Central memory CD4-positive, alpha-beta T cell (primary cell): ENCODE data around the gene SPDYE4.
A peak's percentile ranks its signal among the peaks of the same experiment; 100 is the strongest.

Experiments
- DNase-seq: peaks from one replicate; pipeline ENCODE4 v3.0.0; 2022

Gene SPDYE4

GRCh38 chr17:8740486-8740885 lies 17.9 kb downstream of the SPDYE4 start:
- DNase-seq, result peak; percentile 46

GRCh38 chr17:8739097-8739496 lies 19.2 kb downstream of the SPDYE4 start:
- no peak for DNase-seq

- DNase-seq, result no peak
These were observed 21.6 kb downstream of the SPDYE4 start for GRCh38 chr17:8736796-8737195.

- no peak for DNase-seq
These were observed 22.0 kb downstream of the SPDYE4 start for GRCh38 chr17:8736362-8736761.

GRCh38 chr17:8735336-8735939 lies 22.9 kb downstream of the SPDYE4 start:
- DNase-seq, result no peak

- no peak for DNase-seq
These were observed 23.5 kb downstream of the SPDYE4 start for GRCh38 chr17:8734876-8735275.

- no peak for DNase-seq
These were observed 25.8 kb downstream of the SPDYE4 start for GRCh38 chr17:8732406-8733085.

GRCh38 chr17:8729860-8730259 lies 28.5 kb downstream of the SPDYE4 start:
- DNase-seq, result no peak

- no peak for DNase-seq
These were observed 28.9 kb downstream of the SPDYE4 start for GRCh38 chr17:8729421-8729820.

GRCh38 chr17:8728971-8729370 lies 29.4 kb downstream of the SPDYE4 start:
- no peak for DNase-seq

- no peak for DNase-seq
These were observed 30.0 kb downstream of the SPDYE4 start for GRCh38 chr17:8728251-8728938.

- no peak for DNase-seq
These were observed 31.3 kb downstream of the SPDYE4 start for GRCh38 chr17:8726941-8727555.

GRCh38 chr17:8725881-8726876 lies 32.2 kb downstream of the SPDYE4 start:
- no peak for DNase-seq

GRCh38 chr17:8724451-8724850 lies 33.9 kb downstream of the SPDYE4 start:
- no peak for DNase-seq

- DNase-seq, result no peak
These were observed 37.8 kb downstream of the SPDYE4 start for GRCh38 chr17:8720596-8720995.

- no peak for DNase-seq
These were observed 38.8 kb downstream of the SPDYE4 start for GRCh38 chr17:8719291-8720246.

- no peak for DNase-seq
These were observed 40.3 kb downstream of the SPDYE4 start for GRCh38 chr17:8718001-8718563.

GRCh38 chr17:8713878-8714277 lies 44.5 kb downstream of the SPDYE4 start:
- no peak for DNase-seq

- no peak for DNase-seq
These were observed 45.0 kb downstream of the SPDYE4 start for GRCh38 chr17:8713315-8713714.

GRCh38 chr17:8712698-8713097 lies 45.6 kb downstream of the SPDYE4 start:
- DNase-seq, result no peak

GRCh38 chr17:8711291-8711690 lies 47.1 kb downstream of the SPDYE4 start:
- no peak for DNase-seq
